HepG2 (cell line): ENCODE results near the gene TEAD1. TPM values are rescaled to one million over a fixed set of nuclear protein-coding genes. Genes with fewer than 3 reads are reported as not detected.

ENCODE experiments used
- ATAC-seq: fragments of 200-7000 bp; cut with Tn5 transposase; 3 replicates; pipeline ENCODE4 v1.9.1; 2020; ENCODE audit warnings: mild to moderate bottlenecking, moderate library complexity
- BruUV-seq: library from RNA; stranded (reverse); fragments of 400-500 nt; replicated peaks from 2 replicates; lab custom pipeline; 2021; lab: Mats Ljungman, UMichigan
- CTCF ChIA-PET: fragments of 300-600 bp; formaldehyde crosslinking; extraction: SDS; loops from one replicate; lab custom pipeline; 2021; ENCODE audit warnings: low total read pairs, inconsistent platforms, low intra/inter-chr PET ratio; lab: Yijun Ruan, JAX
- POLR2A ChIA-PET: fragments of 350-600 bp; sonication (Branson Sonifier 250); formaldehyde crosslinking; loops from one replicate; lab custom pipeline; 2020; ENCODE audit warnings: antibody characterized with exemption, inconsistent platforms; lab: Yijun Ruan, JAX
- DNase-seq: peaks from one replicate; pipeline ENCODE4 v3.0.0-alpha.2; 2015; ENCODE audit warnings: low spot score
- FAIRE-seq: peaks from 3 replicates; lab custom pipeline; 2011; peaks lifted over from hg19 to GRCh38; lab: Jason Lieb, UNC
- H2AFZ ChIP-seq: one replicate; pipeline ENCODE4 v1.6.1; 2011; ENCODE audit warnings: low read length, inconsistent platforms
- H3K27ac ChIP-seq: fragments of 300-600 bp; 3 replicates; pipeline ENCODE4 v1.8.0; 2011; ENCODE audit warnings: mixed run types, mild to moderate bottlenecking, mixed read lengths, low read length, inconsistent platforms; ENCODE audit not compliant: insufficient read depth; ENCODE audit errors: extremely low read length
- H3K27me3 ChIP-seq, 2 experiments: fragments of 200-600 bp in 1 of 2; 2 replicates in 1 of 2; 3 replicates in 1 of 2; pipeline versions ENCODE4 v1.6.0 to v1.8.0; 2011; ENCODE audit warnings: low read length in 2 of 2, mild to moderate bottlenecking in 2 of 2, moderate library complexity in 2 of 2, inconsistent platforms in 1 of 2; ENCODE audit not compliant: insufficient read depth in 2 of 2, control insufficient read depth in 1 of 2
- H3K36me3 ChIP-seq, 2 experiments: fragments of 200-600 bp in 1 of 2; replicated peaks in 1 of 2; 2 replicates in 1 of 2; 3 replicates in 1 of 2; pipeline versions ENCODE4 v1.5.1 to v1.8.0; 2011; ENCODE audit warnings: low read length in 2 of 2, inconsistent platforms in 1 of 2; ENCODE audit not compliant: insufficient read depth in 2 of 2, control insufficient read depth in 1 of 2
- H3K4me1 ChIP-seq: 2 replicates; pipeline ENCODE4 v1.5.1; 2012; ENCODE audit warnings: low read length, inconsistent platforms; ENCODE audit not compliant: insufficient read depth
- H3K4me2 ChIP-seq: 2 replicates; pipeline ENCODE4 v1.6.0; 2011; ENCODE audit warnings: low read depth, low read length, inconsistent platforms
- H3K4me3 ChIP-seq, 3 experiments: fragments of 200-600 bp in 1 of 3; sonication (generic), shearing (Covaris generic) in 1 of 3; replicated peaks in 1 of 3; 2 replicates each; pipeline ENCODE4 v1.5.1; 2011 to 2016; ENCODE audit warnings: low read length in 3 of 3, inconsistent platforms in 2 of 3, low read depth in 2 of 3, mild to moderate bottlenecking in 2 of 3, control low read depth in 1 of 3, mixed read lengths in 1 of 3; ENCODE audit not compliant: insufficient read depth in 1 of 3
- H3K79me2 ChIP-seq: one replicate; pipeline ENCODE4 v1.6.1; 2011; ENCODE audit warnings: low read length, inconsistent platforms; ENCODE audit not compliant: insufficient read depth
- H3K9ac ChIP-seq: 2 replicates; pipeline ENCODE4 v1.6.0; 2011; ENCODE audit warnings: mild to moderate bottlenecking, low read depth, low read length, inconsistent platforms; ENCODE audit not compliant: insufficient read depth
- H3K9me3 ChIP-seq: 2 replicates; pipeline ENCODE4 v1.5.1; 2012; ENCODE audit warnings: mild to moderate bottlenecking, low read length
- H4K20me1 ChIP-seq: 2 replicates; pipeline ENCODE4 v1.6.0; 2011; ENCODE audit warnings: inconsistent platforms, mild to moderate bottlenecking, low read length, moderate library complexity; ENCODE audit not compliant: insufficient read depth
- BCL6 ChIP-seq: IDR thresholded peaks from 2 replicates; pipeline ENCODE4 v1.6.1; 2016; ENCODE audit warnings: missing genetic modification reagents, missing compliant biosample characterization
- CEBPB ChIP-seq: IDR thresholded peaks from 2 replicates; pipeline ENCODE4 v1.6.1; 2011; ENCODE audit warnings: low read depth, low read length, improper control_type of control experiment, borderline replicate concordance
- HMG20B ChIP-seq: conservative IDR thresholded peaks from 2 replicates; pipeline ENCODE4 v1.6.1; 2016; ENCODE audit warnings: missing genetic modification reagents, missing compliant biosample characterization
- KMT2B ChIP-seq: IDR thresholded peaks from 2 replicates; pipeline ENCODE4 v1.6.1; 2016; ENCODE audit warnings: missing genetic modification reagents, missing compliant biosample characterization
- PLRG1 ChIP-seq: fragments of 450-650 bp; conservative IDR thresholded peaks from 2 replicates; pipeline ENCODE4 v1.6.1; 2016
- REPIN1 ChIP-seq: sonication (generic); formaldehyde crosslinking; IDR thresholded peaks from 2 replicates; pipeline ENCODE4 v1.8.0; 2022; ENCODE audit warnings: missing genetic modification reagents, low read depth, mild to moderate bottlenecking, borderline replicate concordance
- XRCC5 ChIP-seq: fragments of 200-400 bp; formaldehyde crosslinking; optimal IDR thresholded peaks from 2 replicates; pipeline ENCODE3; 2017; ENCODE audit warnings: mild to moderate bottlenecking, low read length
- ZFP90 ChIP-seq: sonication (generic); formaldehyde crosslinking; IDR thresholded peaks from 2 replicates; pipeline ENCODE4 v1.8.0; 2022; ENCODE audit warnings: missing genetic modification reagents, mild to moderate bottlenecking, inconsistent platforms, borderline replicate concordance
- ZNF510 ChIP-seq: sonication (generic); formaldehyde crosslinking; IDR thresholded peaks from 2 replicates; pipeline ENCODE4 v1.4.0; 2020; ENCODE audit warnings: low read depth, mild to moderate bottlenecking, missing genetic modification reagents
- ZNF691 ChIP-seq: sonication (generic); formaldehyde crosslinking; IDR thresholded peaks from 2 replicates; pipeline ENCODE4 v1.4.0; 2020; ENCODE audit warnings: missing genetic modification reagents, low read depth, mild to moderate bottlenecking, borderline replicate concordance
- ZNF770 ChIP-seq: sonication (generic); formaldehyde crosslinking; IDR thresholded peaks from 2 replicates; pipeline ENCODE4 v1.5.0; 2020; ENCODE audit warnings: mild to moderate bottlenecking, missing genetic modification reagents
- WGBS: methylation state at CpG from one replicate; pipeline ENCODE4 v1.1.6; 2017; ENCODE audit warnings: low lambda C conversion rate; 5-methylcytosine and 5-hydroxymethylcytosine counted together
- in situ Hi-C: cut with HindIII; loops from 2 replicates; pipeline ENCODE4 v1.10.0; 2017; ENCODE audit warnings: low pct_unique_long_range_greater_than_20kb; ENCODE audit not compliant: extremely low pct_ligation_motif_present
- intact Hi-C: fragments of 100-400 bp; cut with micrococcal nuclease; formaldehyde crosslinking; loops from one replicate; pipeline ENCODE4 v1.10.0; 2022; ENCODE audit not compliant: unreplicated experiment
- polyA plus RNA-seq, 8 experiments: library from polyadenylated mRNA; depleted of rRNA in 3 of 8; stranded (reverse) in 7 of 8; unstranded in 1 of 8; fragments of >200 nt; fragmentation: Illumina TruSeq in 4 of 8; extraction: Trizol in 4 of 8; gene quantifications; 2 replicates each; pipeline versions ENCODE4 v1.2.1 to v1.2.3, GENCODE V29; 2011 to 2016; ENCODE audit warnings: low read depth in 4 of 8, missing spikeins in 1 of 8, mixed read lengths in 1 of 8; ENCODE audit not compliant: insufficient read depth in 1 of 8
- total RNA-seq, 5 experiments: library from RNA; depleted of rRNA; stranded (reverse); fragments of >200 nt; fragmentation: Illumina TruSeq; extraction: Trizol; gene quantifications; 2 replicates each; pipeline ENCODE4 v1.2.3, GENCODE V29; 2016; ENCODE audit warnings: low read depth in 1 of 5
- TF ChIP-seq, protein P1 (sequence below): sonication (generic); formaldehyde crosslinking; IDR thresholded peaks from 2 replicates; pipeline ENCODE4 v1.5.1; 2020; ENCODE audit warnings: mild to moderate bottlenecking, moderate library complexity, missing genetic modification reagents
- TF ChIP-seq, protein P2 (sequence below): IDR thresholded peaks from 2 replicates; pipeline ENCODE4 v1.6.1; 2016
- TF ChIP-seq, protein P3 (sequence below), 2 experiments: sonication (generic) in 1 of 2; formaldehyde crosslinking in 1 of 2; IDR thresholded peaks; 2 replicates each; pipeline versions ENCODE4 v1.4.0 to v1.6.1; 2016 to 2020; ENCODE audit warnings: borderline replicate concordance in 1 of 2, low read depth in 1 of 2, mild to moderate bottlenecking in 1 of 2, missing genetic modification reagents in 1 of 2

The TEAD1 gene
- total and polyA plus RNA-seq, 2 of the 13 experiments (the other 11 are each of a cell fraction or from before 2014, with no cell fraction given) = 20.1 to 30.5 TPM

GRCh38 chr11:12880327-12880726 is 206.1 kb downstream of the TEAD1 start:
- no peak overlapping the region for H3K4me2 ChIP-seq
- WGBS = 99% methylated on average over 6 of the region's 6 CpGs
- H3K4me3 ChIP-seq = no peak overlapping the region
- no peak overlapping the region for H3K27ac ChIP-seq
- no peak overlapping the region for H3K9ac ChIP-seq
- H3K9me3 ChIP-seq = no peaks in the 10 kb centered on the region
- no peaks in the 10 kb centered on the region for H3K27me3 ChIP-seq
- intact Hi-C loops (loop anchor here (10.0 kb wide), 1 partner anchor 116 kb away; no protein-coding TSS in a partner anchor), in situ Hi-C loops (loop anchor here (10.0 kb wide), 1 partner anchor 206 kb away; the partner anchor contains the start of gene TEAD1)
- no peak for ATAC-seq
- ChIA-PET CTCF (no interaction called here), POLR2A (no interaction called here)
- no peaks in the 10 kb centered on the region for H4K20me1 ChIP-seq
- BruUV-seq = no TSS peak
- no peak for FAIRE-seq
- H3K36me3 ChIP-seq = peaks cover 18 to 52% of the 10 kb centered on the region in 2 experiments
- no peak overlapping the region for H2AFZ ChIP-seq
- no peaks in the 10 kb centered on the region for H3K79me2 ChIP-seq
- no peaks in the 10 kb centered on the region for H3K4me1 ChIP-seq
- DNase-seq = no peak
- TF ChIP-seq REPIN1 (CRISPR knock-in tag) (no peak), XRCC5 (no peak), PLRG1 (no peak), HMG20B (CRISPR knock-in tag) (no peak), ZNF691 (CRISPR knock-in tag) (no peak), ZNF770 (no peak), KMT2B (CRISPR knock-in tag) (no peak), BCL6 (CRISPR knock-in tag) (no peak), CEBPB (no peak), ZNF510 (CRISPR knock-in tag) (no peak), ZFP90 (CRISPR knock-in tag) (no peak)
- TF ChIP-seq, protein P1, sequence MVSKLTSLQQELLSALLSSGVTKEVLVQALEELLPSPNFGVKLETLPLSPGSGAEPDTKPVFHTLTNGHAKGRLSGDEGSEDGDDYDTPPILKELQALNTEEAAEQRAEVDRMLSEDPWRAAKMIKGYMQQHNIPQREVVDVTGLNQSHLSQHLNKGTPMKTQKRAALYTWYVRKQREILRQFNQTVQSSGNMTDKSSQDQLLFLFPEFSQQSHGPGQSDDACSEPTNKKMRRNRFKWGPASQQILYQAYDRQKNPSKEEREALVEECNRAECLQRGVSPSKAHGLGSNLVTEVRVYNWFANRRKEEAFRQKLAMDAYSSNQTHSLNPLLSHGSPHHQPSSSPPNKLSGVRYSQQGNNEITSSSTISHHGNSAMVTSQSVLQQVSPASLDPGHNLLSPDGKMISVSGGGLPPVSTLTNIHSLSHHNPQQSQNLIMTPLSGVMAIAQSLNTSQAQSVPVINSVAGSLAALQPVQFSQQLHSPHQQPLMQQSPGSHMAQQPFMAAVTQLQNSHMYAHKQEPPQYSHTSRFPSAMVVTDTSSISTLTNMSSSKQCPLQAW (CRISPR knock-in tag) = no peak
- TF ChIP-seq, protein P2, sequence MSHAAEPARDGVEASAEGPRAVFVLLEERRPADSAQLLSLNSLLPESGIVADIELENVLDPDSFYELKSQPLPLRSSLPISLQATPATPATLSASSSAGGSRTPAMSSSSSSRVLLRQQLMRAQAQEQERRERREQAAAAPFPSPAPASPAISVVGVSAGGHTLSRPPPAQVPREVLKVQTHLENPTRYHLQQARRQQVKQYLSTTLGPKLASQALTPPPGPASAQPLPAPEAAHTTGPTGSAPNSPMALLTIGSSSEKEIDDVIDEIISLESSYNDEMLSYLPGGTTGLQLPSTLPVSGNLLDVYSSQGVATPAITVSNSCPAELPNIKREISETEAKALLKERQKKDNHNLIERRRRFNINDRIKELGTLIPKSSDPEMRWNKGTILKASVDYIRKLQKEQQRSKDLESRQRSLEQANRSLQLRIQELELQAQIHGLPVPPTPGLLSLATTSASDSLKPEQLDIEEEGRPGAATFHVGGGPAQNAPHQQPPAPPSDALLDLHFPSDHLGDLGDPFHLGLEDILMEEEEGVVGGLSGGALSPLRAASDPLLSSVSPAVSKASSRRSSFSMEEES = no peak
- TF ChIP-seq, protein P3, sequence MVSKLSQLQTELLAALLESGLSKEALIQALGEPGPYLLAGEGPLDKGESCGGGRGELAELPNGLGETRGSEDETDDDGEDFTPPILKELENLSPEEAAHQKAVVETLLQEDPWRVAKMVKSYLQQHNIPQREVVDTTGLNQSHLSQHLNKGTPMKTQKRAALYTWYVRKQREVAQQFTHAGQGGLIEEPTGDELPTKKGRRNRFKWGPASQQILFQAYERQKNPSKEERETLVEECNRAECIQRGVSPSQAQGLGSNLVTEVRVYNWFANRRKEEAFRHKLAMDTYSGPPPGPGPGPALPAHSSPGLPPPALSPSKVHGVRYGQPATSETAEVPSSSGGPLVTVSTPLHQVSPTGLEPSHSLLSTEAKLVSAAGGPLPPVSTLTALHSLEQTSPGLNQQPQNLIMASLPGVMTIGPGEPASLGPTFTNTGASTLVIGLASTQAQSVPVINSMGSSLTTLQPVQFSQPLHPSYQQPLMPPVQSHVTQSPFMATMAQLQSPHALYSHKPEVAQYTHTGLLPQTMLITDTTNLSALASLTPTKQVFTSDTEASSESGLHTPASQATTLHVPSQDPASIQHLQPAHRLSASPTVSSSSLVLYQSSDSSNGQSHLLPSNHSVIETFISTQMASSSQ (IDR thresholded peaks at IDR 0.05; ENCODE audit: low read depth) = no peak
- TF ChIP-seq, protein P3 (CRISPR knock-in tag; IDR thresholded peaks at IDR 0.05; ENCODE audit: borderline replicate concordance) = no peak
